GM10847 (cell line): ENCODE data around the gene PCBD2.

Experiments used
- POLR2A ChIP-seq: IDR thresholded peaks from 2 replicates; pipeline ENCODE4 v1.6.1; 2011; ENCODE audit not compliant: insufficient read length; ENCODE audit errors: extremely low read depth

The PCBD2 gene

DNA sequence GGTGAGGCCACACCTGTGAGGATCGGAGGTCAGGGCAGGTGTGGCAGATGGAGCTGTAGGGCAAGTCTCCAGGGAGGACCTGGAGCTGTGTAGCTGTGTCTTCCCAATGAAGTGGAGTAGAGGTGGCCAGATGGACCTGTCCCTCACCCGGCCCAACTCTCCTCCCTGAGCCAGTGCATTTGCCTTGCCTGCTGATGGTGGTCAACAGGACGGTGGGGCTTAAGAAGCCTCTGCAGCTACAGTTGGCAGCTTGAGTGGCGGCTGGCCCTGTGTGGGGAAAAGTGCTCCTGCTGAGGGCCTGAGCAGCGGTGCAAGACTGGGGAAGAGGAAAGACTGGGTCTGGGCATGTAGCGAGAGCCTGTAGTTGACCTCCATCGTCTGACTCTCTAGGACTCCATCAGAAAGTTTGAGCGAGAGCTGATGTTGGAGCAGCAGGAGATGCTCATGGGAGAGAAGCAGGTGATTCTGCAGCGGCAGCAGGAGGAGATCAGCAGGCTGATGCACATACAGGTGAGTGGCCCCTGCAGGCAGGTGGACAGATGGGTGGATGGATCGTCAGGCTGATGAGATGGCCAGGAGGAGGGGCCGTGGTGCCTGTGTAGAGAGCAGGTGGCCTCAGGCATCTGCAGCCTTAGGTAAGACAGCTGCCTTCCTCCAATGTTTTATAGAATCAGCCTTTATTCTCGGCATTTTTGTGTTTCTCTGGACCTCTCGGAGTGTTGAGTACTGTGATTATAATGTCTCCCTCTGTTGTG lies 104.2 kb downstream of the PCBD2 start:
- TF ChIP-seq POLR2A = no peak

DNA sequence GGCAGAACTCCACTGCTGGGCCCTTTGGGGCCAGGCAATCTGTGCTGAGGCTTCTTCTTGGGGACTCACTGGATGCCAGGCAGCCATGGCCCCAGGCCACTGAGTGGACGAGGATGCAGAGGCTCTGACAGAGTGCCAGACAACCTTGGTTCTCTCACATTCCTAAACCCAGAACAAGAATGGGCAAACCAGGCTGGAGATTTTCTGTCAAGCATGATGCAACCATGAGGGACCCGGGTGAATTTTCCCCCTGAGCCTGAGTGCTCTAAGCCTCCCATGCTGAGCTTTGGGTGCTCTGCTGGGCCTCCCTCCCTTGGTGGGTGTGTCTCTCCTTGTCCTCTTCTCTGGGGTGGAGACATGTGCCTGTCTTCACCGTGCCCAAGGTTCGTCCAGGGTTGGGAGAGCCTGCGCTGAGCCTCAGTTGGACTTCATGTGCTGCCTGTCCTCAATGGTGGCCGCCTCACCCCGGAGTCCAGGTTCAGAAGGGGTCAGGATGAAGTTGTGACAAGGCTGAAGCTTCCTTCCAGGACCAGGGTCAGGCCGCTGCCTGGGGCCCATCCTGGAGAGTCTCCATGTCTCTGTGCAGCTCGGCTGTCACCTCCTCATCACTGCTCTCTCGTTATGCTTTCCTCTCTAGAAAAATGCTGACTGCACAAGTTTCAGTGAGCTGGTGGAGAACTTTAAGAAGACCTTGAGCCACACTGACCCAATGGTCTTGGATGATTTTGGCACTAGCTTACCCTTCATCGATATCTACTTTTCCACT lies 105.0 kb downstream of the PCBD2 start:
- TF ChIP-seq POLR2A = no peak

DNA sequence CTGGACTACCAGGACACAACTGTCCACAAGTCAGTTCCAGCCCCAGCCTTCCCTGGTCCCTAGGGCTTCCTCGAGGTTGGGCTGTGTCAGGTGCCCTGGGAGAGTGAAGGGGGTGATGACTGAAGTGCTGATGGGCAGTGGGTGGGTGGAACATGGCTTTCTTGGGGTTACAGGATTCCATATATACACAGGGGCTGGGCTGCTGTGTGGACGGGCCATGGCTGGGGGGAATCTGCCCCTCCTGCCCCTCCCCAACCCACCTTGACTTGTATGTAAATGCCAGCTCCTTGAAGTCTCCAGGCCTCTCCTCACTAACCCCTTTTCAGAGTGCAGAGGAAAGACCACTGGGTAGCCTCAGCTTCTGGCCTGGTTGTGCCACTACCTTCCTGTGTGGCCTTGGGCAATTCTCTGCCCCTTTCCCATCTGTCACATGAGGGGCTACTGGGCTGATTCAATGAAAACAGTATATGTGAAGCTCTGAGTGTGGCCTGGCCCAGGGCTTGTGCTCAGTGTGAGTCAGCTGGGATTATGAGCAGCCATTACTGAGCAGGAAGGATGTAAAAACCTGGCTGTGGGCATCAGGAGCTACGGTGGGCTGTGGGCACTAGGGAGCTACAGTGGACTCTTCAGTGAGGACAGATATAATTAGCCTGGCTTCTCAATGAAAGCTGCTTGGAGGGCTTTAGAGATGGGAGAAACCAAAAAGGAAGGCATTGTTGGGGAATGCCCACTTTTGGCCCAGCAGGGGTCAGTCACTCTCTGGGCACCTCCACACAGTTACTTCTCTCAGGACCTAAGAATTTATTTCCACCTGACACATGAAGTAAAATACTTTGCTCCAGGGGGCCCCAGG lies 105.8 kb downstream of the PCBD2 start:
- TF ChIP-seq POLR2A = no peak

DNA sequence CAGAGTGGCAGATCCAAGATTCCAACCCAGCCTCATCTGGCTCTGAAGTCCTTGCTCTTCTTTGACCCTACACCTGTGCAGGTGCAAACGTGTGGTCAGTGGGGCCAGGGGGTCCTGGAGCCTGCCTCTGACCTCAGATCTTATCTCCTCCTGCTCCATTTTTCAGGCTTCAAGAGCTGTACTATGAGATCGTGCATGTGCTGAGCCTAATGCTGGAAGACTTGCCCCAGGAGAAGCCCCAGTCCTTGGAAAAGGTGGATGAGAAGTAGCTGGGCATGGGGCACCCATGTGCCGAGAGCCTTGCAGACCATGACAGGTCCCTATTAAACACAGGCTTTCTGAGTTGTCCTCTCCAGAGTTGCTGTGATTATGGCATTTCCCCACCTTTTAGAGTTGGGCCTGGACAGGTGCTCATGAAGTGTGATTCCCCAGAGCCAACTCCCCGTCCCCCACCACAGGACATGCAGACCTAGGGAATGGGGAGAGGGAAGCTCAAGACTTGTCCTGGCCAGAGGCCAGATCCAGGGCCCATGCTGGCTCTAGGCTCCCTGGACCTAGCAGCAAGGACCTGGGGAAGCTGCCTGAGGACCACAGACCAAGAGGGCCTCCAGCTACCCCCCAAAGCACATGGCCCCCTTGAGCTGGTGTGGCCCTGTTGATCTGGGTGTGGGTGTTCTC lies 106.6 kb downstream of the PCBD2 start:
- TF ChIP-seq POLR2A = no peak

DNA sequence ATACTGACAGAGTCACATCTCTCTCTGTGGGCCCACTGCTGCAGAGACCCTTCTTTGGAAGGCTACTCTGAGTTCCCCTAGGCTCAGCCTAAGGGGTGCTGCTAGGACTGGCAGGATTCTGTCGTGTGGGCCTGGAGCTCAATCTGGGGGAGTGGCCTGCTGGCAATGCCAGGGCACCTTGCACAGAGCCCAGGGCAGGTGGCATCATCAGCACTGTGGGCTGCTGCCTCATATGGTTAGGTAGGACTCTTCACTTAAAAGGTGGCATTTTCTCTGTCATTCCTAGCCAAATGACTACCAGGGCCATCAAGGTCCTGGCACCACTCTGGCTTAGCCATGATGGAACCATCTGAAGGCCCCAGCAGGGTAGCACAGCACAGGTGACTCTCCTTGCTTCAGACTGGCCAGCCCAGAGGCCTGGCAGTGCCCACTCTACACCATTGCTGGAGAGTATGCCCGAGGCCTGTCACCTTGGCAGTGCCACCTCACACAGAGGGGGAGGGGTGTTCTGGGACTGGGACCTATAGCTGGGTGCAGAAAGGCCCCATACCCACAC lies 107.2 kb downstream of the PCBD2 start:
- no peak for TF ChIP-seq POLR2A
